OCI-LY1 (cell line): ENCODE measurements around the gene BDKRB1.

Experiments
- H2AFZ ChIP-seq: fragments of 200-600 bp; sonication (generic), shearing (Covaris generic); 2 replicates; pipeline ENCODE4 v1.6.0; 2014; ENCODE audit warnings: antibody characterized with exemption, mild to moderate bottlenecking, low read length
- H3F3A ChIP-seq: fragments of 200-600 bp; sonication (generic), shearing (Covaris generic); 2 replicates; pipeline ENCODE4 v1.6.0; 2014; ENCODE audit warnings: mild to moderate bottlenecking, antibody characterized with exemption, low read length, moderate library complexity; ENCODE audit not compliant: insufficient read depth
- H3K27ac ChIP-seq: fragments of 200-600 bp; sonication (generic); 2 replicates; pipeline ENCODE4 v1.5.1; 2014; ENCODE audit warnings: low read length, mixed run types, mild to moderate bottlenecking, low read depth; ENCODE audit not compliant: poor library complexity, severe bottlenecking
- H3K27me3 ChIP-seq: fragments of 200-600 bp; sonication (generic); 2 replicates; pipeline ENCODE4 v1.6.0; 2014; ENCODE audit warnings: antibody characterized with exemption, mild to moderate bottlenecking, low read length, moderate library complexity; ENCODE audit not compliant: insufficient read depth
- H3K36me3 ChIP-seq: fragments of 200-600 bp; sonication (generic); 2 replicates; pipeline ENCODE4 v1.6.1; 2014; ENCODE audit warnings: mild to moderate bottlenecking, antibody characterized with exemption, low read length, moderate library complexity, mixed read lengths; ENCODE audit not compliant: insufficient read depth
- H3K4me1 ChIP-seq: fragments of 200-600 bp; sonication (generic); 2 replicates; pipeline ENCODE4 v1.5.1; 2014; ENCODE audit warnings: mild to moderate bottlenecking, low read length, moderate library complexity; ENCODE audit not compliant: insufficient read depth, severe bottlenecking
- H3K4me2 ChIP-seq: fragments of 200-600 bp; sonication (generic), shearing (Covaris generic); 2 replicates; pipeline ENCODE4 v1.6.1; 2014; ENCODE audit warnings: low read length
- H3K4me3 ChIP-seq: fragments of 200-600 bp; sonication (generic); 2 replicates; pipeline ENCODE4 v1.5.1; 2014; ENCODE audit warnings: low read length, low read depth, mild to moderate bottlenecking, mixed read lengths; ENCODE audit not compliant: poor library complexity, severe bottlenecking
- H3K79me2 ChIP-seq: fragments of 200-600 bp; shearing (Covaris generic); 2 replicates; pipeline ENCODE4 v1.6.1; 2016; ENCODE audit warnings: mixed run types, low read length, mixed read lengths; ENCODE audit not compliant: insufficient read depth
- H3K9ac ChIP-seq: fragments of 200-600 bp; sonication (generic), shearing (Covaris generic); 2 replicates; pipeline ENCODE4 v1.6.1; 2014; ENCODE audit warnings: mild to moderate bottlenecking, low read length, mixed read lengths
- H3K9me2 ChIP-seq: fragments of 200-600 bp; sonication (generic), shearing (Covaris generic); 2 replicates; pipeline ENCODE4 v1.6.1; 2014; ENCODE audit warnings: low read depth, mild to moderate bottlenecking, low read length, mixed read lengths
- H3K9me3 ChIP-seq: fragments of 200-600 bp; shearing (Covaris generic); 2 replicates; pipeline ENCODE4 v1.6.1; 2014; ENCODE audit warnings: low read length, mixed read lengths
- H4K20me1 ChIP-seq: fragments of 200-600 bp; sonication (generic), shearing (Covaris generic); 2 replicates; pipeline ENCODE4 v1.6.0; 2016; ENCODE audit warnings: mild to moderate bottlenecking, low read length; ENCODE audit not compliant: insufficient read depth
- EZH2 ChIP-seq: fragments of 200-600 bp; sonication (generic), shearing (Covaris generic); IDR thresholded peaks from 2 replicates; pipeline ENCODE4 v1.8.0; 2017; ENCODE audit warnings: borderline replicate concordance, mixed run types, mild to moderate bottlenecking, antibody characterized with exemption, low read length, moderate library complexity, mixed read lengths
- TF ChIP-seq, protein P1 (sequence below): fragments of 200-600 bp; sonication (generic), shearing (Covaris generic); IDR thresholded peaks from 2 replicates; pipeline ENCODE4 v1.5.1; 2017; ENCODE audit warnings: mild to moderate bottlenecking, antibody characterized with exemption, low read length, moderate library complexity, mixed read lengths

The BDKRB1 gene

DNA sequence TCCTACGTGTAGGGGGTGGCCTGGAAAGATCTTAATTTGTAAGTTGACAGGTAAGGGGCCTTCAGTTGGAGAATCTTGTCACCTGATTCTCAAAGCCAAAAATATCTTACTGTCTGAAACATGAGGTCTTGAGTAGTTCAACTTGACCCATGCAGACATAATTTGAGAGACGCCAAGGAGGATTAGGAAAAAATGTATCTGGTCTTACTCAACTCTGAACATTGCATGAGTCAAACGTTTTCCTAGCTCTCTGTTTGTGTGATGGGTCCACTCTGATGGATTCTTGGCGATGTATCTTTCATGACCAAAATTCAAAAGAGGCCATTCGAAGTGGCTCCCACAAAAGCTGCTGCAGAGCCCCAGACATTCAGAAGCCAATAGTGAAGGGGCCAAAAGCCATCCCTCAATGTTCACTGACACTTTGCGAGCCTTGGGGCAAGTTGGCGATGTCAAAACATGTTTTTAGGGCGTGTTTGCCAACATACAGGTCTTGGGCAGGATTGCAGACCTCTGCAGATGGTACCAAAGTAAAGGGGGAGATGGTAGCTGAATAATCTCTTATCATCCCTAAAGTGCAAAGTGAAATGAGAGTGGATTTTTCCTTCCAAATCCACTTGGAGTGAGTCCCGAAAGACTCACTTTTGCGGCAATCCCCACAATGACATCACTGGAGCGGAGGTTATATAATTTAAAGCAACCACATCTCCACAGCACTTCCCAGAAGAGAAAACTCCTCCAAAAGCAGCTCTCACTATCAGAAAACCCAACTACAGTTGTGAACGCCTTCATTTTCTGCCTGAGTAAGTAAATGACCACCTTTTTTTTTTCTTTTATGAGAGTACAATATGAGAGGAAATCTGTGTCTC, at the start of gene BDKRB1:
TSS of gene BDKRB1 (plus strand) at position 710 of the 866 bp plus-strand sequence. CDS start 7,473 bp downstream, outside the sequence.
- Histone ChIP-seq H3K27ac (no peak within 1 kb of the TSS), H3K9me3 (no peaks in the 10 kb centered on the region), H3K4me1 (no peaks in the 10 kb centered on the region), H3K27me3 (no peaks in the 10 kb centered on the region), H3K4me2 (no peak within 1 kb of the TSS), H3K9me2 (no peaks in the 10 kb centered on the region), H3F3A (no peaks in the 10 kb centered on the region), H3K9ac (no peak within 1 kb of the TSS), H2AFZ (no peak within 1 kb of the TSS), H3K4me3 (no peak within 1 kb of the TSS), H4K20me1 (no peaks in the 10 kb centered on the region), H3K36me3 (no peaks in the 10 kb centered on the region), H3K79me2 (no peaks in the 10 kb centered on the region)
- no peak for TF ChIP-seq EZH2
- TF ChIP-seq, protein P1, sequence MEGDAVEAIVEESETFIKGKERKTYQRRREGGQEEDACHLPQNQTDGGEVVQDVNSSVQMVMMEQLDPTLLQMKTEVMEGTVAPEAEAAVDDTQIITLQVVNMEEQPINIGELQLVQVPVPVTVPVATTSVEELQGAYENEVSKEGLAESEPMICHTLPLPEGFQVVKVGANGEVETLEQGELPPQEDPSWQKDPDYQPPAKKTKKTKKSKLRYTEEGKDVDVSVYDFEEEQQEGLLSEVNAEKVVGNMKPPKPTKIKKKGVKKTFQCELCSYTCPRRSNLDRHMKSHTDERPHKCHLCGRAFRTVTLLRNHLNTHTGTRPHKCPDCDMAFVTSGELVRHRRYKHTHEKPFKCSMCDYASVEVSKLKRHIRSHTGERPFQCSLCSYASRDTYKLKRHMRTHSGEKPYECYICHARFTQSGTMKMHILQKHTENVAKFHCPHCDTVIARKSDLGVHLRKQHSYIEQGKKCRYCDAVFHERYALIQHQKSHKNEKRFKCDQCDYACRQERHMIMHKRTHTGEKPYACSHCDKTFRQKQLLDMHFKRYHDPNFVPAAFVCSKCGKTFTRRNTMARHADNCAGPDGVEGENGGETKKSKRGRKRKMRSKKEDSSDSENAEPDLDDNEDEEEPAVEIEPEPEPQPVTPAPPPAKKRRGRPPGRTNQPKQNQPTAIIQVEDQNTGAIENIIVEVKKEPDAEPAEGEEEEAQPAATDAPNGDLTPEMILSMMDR, result no peak

DNA sequence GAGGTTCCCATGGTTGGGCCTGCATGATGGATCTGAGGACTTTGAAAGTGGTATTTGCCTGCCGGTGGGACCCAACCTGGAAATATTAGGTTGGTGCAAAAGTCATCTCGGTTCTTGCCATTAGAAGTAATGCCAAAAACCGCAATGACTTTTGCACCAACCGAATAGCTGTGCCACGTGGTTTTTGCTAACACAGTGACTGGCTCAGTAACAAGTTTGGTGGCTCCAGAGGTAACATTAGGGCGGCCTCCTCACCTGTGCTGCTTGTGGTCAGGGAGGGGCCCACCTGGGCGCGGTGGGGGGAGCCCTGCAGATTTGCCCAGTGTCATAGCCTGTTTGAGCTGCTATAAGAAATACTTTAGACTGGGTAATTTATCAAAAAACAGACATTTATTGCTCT, 49.5 kb upstream of the BDKRB1 start:
- H2AFZ ChIP-seq, result no peak overlapping the region
- no peaks in the 10 kb centered on the region for H3K79me2 ChIP-seq
- H3K27me3 ChIP-seq, result no peaks in the 10 kb centered on the region
- H3K4me3 ChIP-seq, result no peak overlapping the region
- no peaks in the 10 kb centered on the region for H3F3A ChIP-seq
- no peaks in the 10 kb centered on the region for H3K9me2 ChIP-seq
- H3K27ac ChIP-seq, result no peak overlapping the region
- no peak overlapping the region for H3K4me2 ChIP-seq
- no peaks in the 10 kb centered on the region for H3K9me3 ChIP-seq
- no peaks in the 10 kb centered on the region for H4K20me1 ChIP-seq
- H3K4me1 ChIP-seq, result peaks cover 7% of the 10 kb centered on the region
- no peak overlapping the region for H3K9ac ChIP-seq
- TF ChIP-seq, protein P1, result no peak
- no peak for TF ChIP-seq EZH2
- no peaks in the 10 kb centered on the region; the same call in 1 of the 2 replicates for H3K36me3 ChIP-seq

DNA sequence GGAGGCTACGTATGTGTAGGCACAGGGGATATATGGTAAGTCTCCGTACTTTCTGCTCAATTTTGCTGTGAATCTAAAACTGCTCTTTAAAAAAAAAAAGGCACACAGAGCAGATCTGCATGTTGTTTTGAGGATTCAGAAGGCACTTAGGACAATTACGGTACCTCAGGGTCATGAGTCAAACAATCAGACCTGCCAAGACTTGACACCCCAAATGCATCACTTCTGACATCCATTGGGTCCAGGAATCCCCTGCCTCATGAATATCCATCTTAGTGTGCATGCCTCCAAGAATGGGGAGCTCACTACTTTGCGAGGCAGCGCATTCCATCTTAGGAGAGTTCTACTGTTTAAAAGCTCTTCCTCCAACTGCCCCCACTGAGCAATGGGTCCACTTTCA, 48.3 kb upstream of the BDKRB1 start:
- no peaks in the 10 kb centered on the region for H3K27me3 ChIP-seq
- H3K27ac ChIP-seq, result no peak overlapping the region
- no peak overlapping the region for H3K4me2 ChIP-seq

More for the DNA sequence above, 48.3 kb upstream of the BDKRB1 start:
- H3K36me3 ChIP-seq, result no peaks in the 10 kb centered on the region; the same call in 1 of the 2 replicates
- no peak for TF ChIP-seq EZH2
- TF ChIP-seq, protein P1, result no peak
- H3K4me1 ChIP-seq, result peaks cover 7% of the 10 kb centered on the region
- no peaks in the 10 kb centered on the region for H3F3A ChIP-seq
- no peaks in the 10 kb centered on the region for H3K9me2 ChIP-seq
- peaks cover 2% of the 10 kb centered on the region; the same call in 1 of the 2 replicates for H3K9me3 ChIP-seq
- H3K9ac ChIP-seq, result no peak overlapping the region
- H4K20me1 ChIP-seq, result no peaks in the 10 kb centered on the region
- H2AFZ ChIP-seq, result no peak overlapping the region
- H3K4me3 ChIP-seq, result no peak overlapping the region
- H3K79me2 ChIP-seq, result no peaks in the 10 kb centered on the region
